Trophoblast cell (in vitro differentiated cells and primary cell): ENCODE results near the gene SLC25A44.

Source experiments
- DNase-seq, 2 donors: peaks; one replicate each; pipeline ENCODE4 v3.0.0-alpha.2; 2016
- H2AFZ ChIP-seq: 2 replicates; pipeline ENCODE4 v1.6.1; 2013; ENCODE audit warnings: low read length, moderate library complexity, mild to moderate bottlenecking; ENCODE audit not compliant: insufficient read depth, poor library complexity
- H2AK5ac ChIP-seq: 2 replicates; pipeline ENCODE4 v1.6.1; 2013; ENCODE audit warnings: mild to moderate bottlenecking, low read length
- H2BK120ac ChIP-seq: 2 replicates; pipeline ENCODE4 v1.6.1; 2013; ENCODE audit warnings: low read length, mild to moderate bottlenecking, moderate library complexity; ENCODE audit not compliant: insufficient read depth, poor library complexity
- H2BK12ac ChIP-seq: 2 replicates; pipeline ENCODE4 v1.6.1; 2013; ENCODE audit warnings: mild to moderate bottlenecking, low read length, moderate library complexity
- H2BK5ac ChIP-seq: 2 replicates; pipeline ENCODE4 v1.6.1; 2013; ENCODE audit warnings: low read length, low read depth, moderate library complexity, mild to moderate bottlenecking; ENCODE audit not compliant: poor library complexity
- H3K14ac ChIP-seq: 2 replicates; pipeline ENCODE4 v1.6.1; 2013; ENCODE audit warnings: mild to moderate bottlenecking, low read length
- H3K18ac ChIP-seq: 2 replicates; pipeline ENCODE4 v1.6.1; 2013; ENCODE audit warnings: mild to moderate bottlenecking, low read length
- H3K23ac ChIP-seq: 2 replicates; pipeline ENCODE4 v1.6.1; 2013; ENCODE audit warnings: low read length
- H3K27ac ChIP-seq: 2 replicates; pipeline ENCODE4 v1.5.1; 2013; ENCODE audit warnings: low read depth, mild to moderate bottlenecking, inconsistent platforms, low read length, moderate library complexity
- H3K27me3 ChIP-seq: 2 replicates; pipeline ENCODE4 v1.6.1; 2013; ENCODE audit warnings: inconsistent platforms, mild to moderate bottlenecking, low read length, moderate library complexity; ENCODE audit not compliant: insufficient read depth
- H3K36me3 ChIP-seq, 2 experiments: 1 replicate in 1 of 2; 2 replicates in 1 of 2; pipeline ENCODE4 v1.6.1; 2013; ENCODE audit warnings: low read length in 2 of 2, mild to moderate bottlenecking in 2 of 2, moderate library complexity in 1 of 2; ENCODE audit not compliant: insufficient read depth in 2 of 2, control insufficient read depth in 1 of 2
- H3K4ac ChIP-seq: 2 replicates; pipeline ENCODE4 v1.6.1; 2013; ENCODE audit warnings: low read depth, mild to moderate bottlenecking, low read length, moderate library complexity
- H3K4me1 ChIP-seq, 2 experiments: 1 replicate in 1 of 2; 2 replicates in 1 of 2; pipeline ENCODE4 v1.6.1; 2013; ENCODE audit warnings: low read length in 2 of 2, mild to moderate bottlenecking in 2 of 2, moderate library complexity in 1 of 2; ENCODE audit not compliant: insufficient read depth in 2 of 2, control insufficient read depth in 1 of 2
- H3K4me2 ChIP-seq: 2 replicates; pipeline ENCODE4 v1.6.1; 2013; ENCODE audit warnings: inconsistent platforms, mild to moderate bottlenecking, low read length, moderate library complexity
- H3K4me3 ChIP-seq: 2 replicates; pipeline ENCODE4 v1.5.1; 2013; ENCODE audit warnings: mild to moderate bottlenecking, low read depth, low read length, inconsistent platforms
- H3K79me1 ChIP-seq: one replicate; pipeline ENCODE4 v1.6.1; 2013; ENCODE audit warnings: low read length
- H3K79me2 ChIP-seq: 2 replicates; pipeline ENCODE4 v1.6.1; 2013; ENCODE audit warnings: low read length, mild to moderate bottlenecking; ENCODE audit not compliant: control insufficient read depth, insufficient read depth, poor library complexity
- H3K9ac ChIP-seq: 2 replicates; pipeline ENCODE4 v1.6.1; 2013; ENCODE audit warnings: mild to moderate bottlenecking, low read length
- H3K9me3 ChIP-seq: 2 replicates; pipeline ENCODE4 v1.6.1; 2013; ENCODE audit warnings: low read depth, mild to moderate bottlenecking, control low read depth, inconsistent platforms, low read length; ENCODE audit not compliant: insufficient read depth
- H4K12ac ChIP-seq: 2 replicates; pipeline ENCODE4 v1.6.1; 2013; ENCODE audit warnings: low read depth, mild to moderate bottlenecking, low read length, moderate library complexity
- H4K8ac ChIP-seq: 2 replicates; pipeline ENCODE4 v1.6.1; 2013; ENCODE audit warnings: low read depth, mild to moderate bottlenecking, low read length, moderate library complexity
- H4K91ac ChIP-seq: one replicate; pipeline ENCODE4 v1.6.1; 2013; ENCODE audit warnings: low read depth, mild to moderate bottlenecking, low read length, moderate library complexity
- WGBS: extraction: QIAGEN DNeasy Blood & Tissue Kit; methylation state at CpG from one replicate; pipeline ENCODE4 v1.1.7; 2013; ENCODE audit warnings: missing lambda C conversion rate; ENCODE audit not compliant: insufficient read length, insufficient coverage; ENCODE audit errors: extremely low coverage; 5-methylcytosine and 5-hydroxymethylcytosine counted together

The SLC25A44 gene

DNA sequence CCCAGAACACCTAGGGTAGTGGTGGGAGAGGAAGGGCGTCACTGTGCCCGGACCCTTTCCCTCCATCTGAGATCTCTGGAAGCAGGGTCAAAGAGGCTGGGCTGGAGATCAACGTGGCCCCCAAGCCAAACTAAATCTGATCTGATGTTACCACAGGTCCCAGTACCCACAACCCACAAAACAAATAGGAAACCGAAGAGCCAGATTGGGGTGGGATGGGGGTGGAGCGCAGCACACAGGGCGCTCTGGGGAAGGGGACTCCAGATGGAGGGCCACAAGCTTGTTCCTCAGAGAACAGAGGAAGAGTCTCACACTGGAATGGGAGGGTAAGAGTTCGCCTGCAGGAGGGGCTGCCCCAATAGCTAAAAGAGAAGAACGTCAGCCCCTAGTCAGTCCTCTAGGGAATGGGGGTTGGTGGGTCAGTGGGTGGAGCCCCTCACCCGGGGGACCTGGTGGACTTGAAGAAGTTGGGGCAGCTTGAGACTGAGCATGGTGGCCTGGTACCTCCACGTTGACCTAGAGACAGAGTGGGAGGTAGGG, 52.4 kb downstream of the SLC25A44 start:
- Histone ChIP-seq H2BK120ac (no peak overlapping the region), H3K79me2 (no peaks in the 10 kb centered on the region), H2BK12ac (no peak overlapping the region)

DNA sequence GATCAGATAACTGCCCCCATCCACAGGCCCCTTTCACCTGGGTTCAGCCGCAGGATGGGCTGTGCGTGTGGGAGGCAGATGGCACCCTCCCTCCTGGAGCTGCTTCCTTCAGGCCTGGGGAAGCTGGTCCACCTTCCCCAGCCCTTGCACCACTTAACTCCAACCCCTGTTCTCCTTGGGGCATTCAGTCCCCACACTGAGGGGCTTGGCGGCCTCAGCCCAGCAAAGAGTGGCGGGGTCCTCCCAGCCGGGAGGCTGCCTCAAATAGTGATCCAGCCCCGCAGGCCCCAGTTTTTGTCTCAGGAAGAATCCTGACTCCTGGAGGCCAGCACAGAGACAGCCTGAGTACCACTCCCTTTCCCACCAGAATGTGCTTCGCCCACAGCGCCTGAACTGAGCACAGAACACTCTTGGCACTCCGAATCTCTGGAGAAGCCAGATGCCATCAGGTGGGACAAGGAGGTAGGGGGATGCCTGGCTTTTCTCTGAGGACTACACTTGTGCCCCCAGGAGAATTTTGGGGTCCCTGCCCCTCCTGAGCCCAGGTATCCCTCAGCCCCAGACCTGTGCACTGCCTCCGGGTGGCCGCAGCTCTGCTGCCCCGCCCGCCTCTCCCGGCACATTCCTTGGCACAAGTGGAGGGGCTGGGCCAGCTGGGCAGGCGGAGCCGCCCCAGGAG, 53.0 kb downstream of the SLC25A44 start:
- H3K23ac ChIP-seq = no peak overlapping the region
- H3K4me2 ChIP-seq = no peak overlapping the region
- no peak overlapping the region for H3K14ac ChIP-seq
- H3K4ac ChIP-seq = no peak overlapping the region
- H4K8ac ChIP-seq = no peak overlapping the region
- no peak overlapping the region for H2BK12ac ChIP-seq
- H3K18ac ChIP-seq = no peak overlapping the region
- peak in 1 of 2 donors; percentile 59 for DNase-seq
- no peak overlapping the region for H2AK5ac ChIP-seq
- no peaks in the 10 kb centered on the region for H3K79me2 ChIP-seq
- no peak overlapping the region for H3K4me3 ChIP-seq
- peaks cover 14 to 16% of the 10 kb centered on the region in 2 experiments for H3K4me1 ChIP-seq
- no peak overlapping the region for H4K12ac ChIP-seq
- H4K91ac ChIP-seq = no peak overlapping the region
- H3K9ac ChIP-seq = no peak overlapping the region
- H2BK5ac ChIP-seq = no peak overlapping the region
- H2AFZ ChIP-seq = no peak overlapping the region
- H3K27ac ChIP-seq = no peak overlapping the region
- peaks cover 32 to 40% of the 10 kb centered on the region in 2 experiments for H3K36me3 ChIP-seq
- no peak overlapping the region for H2BK120ac ChIP-seq
- H3K9me3 ChIP-seq = peaks cover 2% of the 10 kb centered on the region
- no peaks in the 10 kb centered on the region for H3K27me3 ChIP-seq
- no CpG with 5 or more reads among the region's 16 CpGs for WGBS
- H3K79me1 ChIP-seq = no peaks in the 10 kb centered on the region

More for the DNA sequence above, 52.4 kb downstream of the SLC25A44 start:
- no peak overlapping the region for H4K91ac ChIP-seq
- no peak overlapping the region for H3K4ac ChIP-seq
- H3K9me3 ChIP-seq = peaks cover 2% of the 10 kb centered on the region
- H3K79me1 ChIP-seq = no peaks in the 10 kb centered on the region
- no peak overlapping the region for H3K27ac ChIP-seq
- no peak overlapping the region for H3K4me2 ChIP-seq
- H3K4me3 ChIP-seq = no peak overlapping the region
- H3K14ac ChIP-seq = no peak overlapping the region
- H3K9ac ChIP-seq = no peak overlapping the region
- WGBS = no CpG with 5 or more reads among the region's 10 CpGs
- peaks cover 28 to 35% of the 10 kb centered on the region in 2 experiments for H3K36me3 ChIP-seq
- peaks cover 12% of the 10 kb centered on the region in 2 experiments for H3K4me1 ChIP-seq
- no peak overlapping the region for H3K18ac ChIP-seq
- H2BK5ac ChIP-seq = no peak overlapping the region
- DNase-seq = no peak
- H2AFZ ChIP-seq = no peak overlapping the region
- H3K27me3 ChIP-seq = no peaks in the 10 kb centered on the region
- no peak overlapping the region for H4K12ac ChIP-seq
- no peak overlapping the region for H4K8ac ChIP-seq
- H2AK5ac ChIP-seq = no peak overlapping the region
- no peak overlapping the region for H3K23ac ChIP-seq

DNA sequence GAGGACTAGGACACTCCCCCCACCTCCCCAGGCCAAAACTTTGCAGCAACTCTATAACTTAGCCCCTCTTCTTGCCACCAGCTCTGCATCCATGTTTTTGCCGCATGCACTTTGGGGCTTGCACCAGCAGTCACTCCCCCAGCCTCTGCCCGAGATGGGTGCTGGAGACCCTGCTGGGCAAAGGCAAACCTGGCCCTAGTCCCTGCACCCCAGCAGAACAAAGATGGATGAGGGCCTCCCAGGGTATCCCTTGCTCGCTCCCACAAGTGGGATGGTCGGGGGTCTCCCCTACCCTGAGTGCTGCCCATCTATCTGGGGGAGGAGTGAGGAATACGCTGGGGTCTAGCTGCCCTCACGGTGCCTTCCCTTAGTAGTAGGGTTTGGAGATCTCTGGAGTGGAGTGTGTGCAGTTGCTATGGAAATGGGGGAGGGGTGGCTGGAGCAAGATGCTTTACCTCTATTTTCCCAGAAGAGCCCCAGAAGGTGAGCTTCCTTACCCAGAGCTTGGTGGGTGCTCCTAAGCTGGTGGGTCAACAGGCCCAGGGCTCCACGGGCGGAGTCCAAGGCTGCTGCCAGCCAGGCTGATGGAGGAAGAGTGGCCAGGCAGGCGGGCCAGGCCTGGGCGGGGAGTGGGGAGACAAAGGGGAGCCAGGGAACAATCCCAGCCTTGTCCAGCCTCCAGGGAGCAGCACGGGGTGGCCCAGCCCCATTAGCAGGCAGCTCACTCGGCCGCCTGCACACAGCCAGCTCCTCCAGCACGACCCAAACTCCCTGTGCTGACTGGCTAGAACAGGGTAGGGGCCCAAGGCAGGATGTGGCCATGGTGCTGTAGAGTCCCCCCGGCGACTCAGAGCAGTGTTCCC, 53.8 kb downstream of the SLC25A44 start, which contains the start of gene PAQR6:
PAQR6 (minus strand) TSS at position 597 of the 863 bp plus-strand sequence. CDS start 1,325 bp downstream, outside the sequence.
- H3K27ac ChIP-seq = no peak within 1 kb of the TSS
- H2BK12ac ChIP-seq = no peak within 1 kb of the TSS
- H2AK5ac ChIP-seq = no peak within 1 kb of the TSS
- no peak within 1 kb of the TSS for H2BK5ac ChIP-seq
- H4K12ac ChIP-seq = no peak within 1 kb of the TSS
- DNase-seq = no peak
- no peaks in the 10 kb centered on the region for H3K27me3 ChIP-seq
- H3K18ac ChIP-seq = no peak within 1 kb of the TSS
- H3K23ac ChIP-seq = no peak within 1 kb of the TSS
- no peak within 1 kb of the TSS for H3K4ac ChIP-seq
- H4K91ac ChIP-seq = no peak within 1 kb of the TSS
- no CpG with 5 or more reads among the region's 16 CpGs for WGBS
- no peak within 1 kb of the TSS for H4K8ac ChIP-seq
- no peak within 1 kb of the TSS for H2AFZ ChIP-seq
- no peak within 1 kb of the TSS for H3K4me3 ChIP-seq
- H3K14ac ChIP-seq = no peak within 1 kb of the TSS
- H3K79me2 ChIP-seq = no peaks in the 10 kb centered on the region
- H3K9ac ChIP-seq = no peak within 1 kb of the TSS
- H3K9me3 ChIP-seq = no peaks in the 10 kb centered on the region
- peaks cover 38 to 48% of the 10 kb centered on the region in 2 experiments for H3K36me3 ChIP-seq
- peaks cover 19 to 22% of the 10 kb centered on the region in 2 experiments for H3K4me1 ChIP-seq
- H3K79me1 ChIP-seq = no peaks in the 10 kb centered on the region
- H2BK120ac ChIP-seq = no peak within 1 kb of the TSS
- H3K4me2 ChIP-seq = no peak within 1 kb of the TSS

DNA sequence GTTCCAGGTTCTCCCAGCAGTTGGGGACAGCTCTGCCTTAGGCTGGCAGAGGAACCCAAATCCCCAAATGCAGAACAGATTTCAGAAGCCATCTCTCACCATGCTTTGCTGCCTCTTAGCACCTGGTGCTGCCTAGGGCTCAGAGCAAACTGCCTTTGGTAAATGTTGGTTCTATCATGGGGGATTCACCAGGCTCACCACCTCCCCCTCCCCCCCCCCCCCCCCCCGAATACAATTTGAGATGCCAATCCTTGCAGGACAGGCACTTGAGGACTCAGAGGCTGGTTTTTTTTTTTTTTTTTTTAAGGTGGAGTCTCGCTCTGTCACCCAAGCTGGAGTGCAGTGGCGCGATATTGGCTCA, 54.4 kb downstream of the SLC25A44 start:
- Histone ChIP-seq H2BK5ac (no peak overlapping the region), H2AK5ac (no peak overlapping the region), H4K8ac (no peak overlapping the region), H4K91ac (no peak overlapping the region), H3K4me3 (no peak overlapping the region), H3K27ac (no peak overlapping the region), H3K9me3 (no peaks in the 10 kb centered on the region), H3K9ac (no peak overlapping the region), H3K79me1 (no peaks in the 10 kb centered on the region), H2BK120ac (no peak overlapping the region), H3K4me1 (peaks cover 19 to 25% of the 10 kb centered on the region in 2 experiments), H3K18ac (no peak overlapping the region), H2BK12ac (no peak overlapping the region), H3K27me3 (no peaks in the 10 kb centered on the region), H4K12ac (no peak overlapping the region), H3K14ac (no peak overlapping the region), H2AFZ (no peak overlapping the region), H3K4me2 (no peak overlapping the region), H3K36me3 (peaks cover 44 to 54% of the 10 kb centered on the region in 2 experiments), H3K4ac (no peak overlapping the region), H3K79me2 (no peaks in the 10 kb centered on the region), H3K23ac (no peak overlapping the region)
- WGBS = no CpG with 5 or more reads among the region's 4 CpGs
- no peak for DNase-seq
